CD14-positive monocyte (primary cell): Measurements from ENCODE around the gene DAB2IP. TPM values are rescaled to one million over a fixed set of nuclear protein-coding genes. Genes with fewer than 3 reads are reported as not detected.

Source experiments
- DNase-seq, 3 donors: peaks; one replicate each; pipeline ENCODE4 v3.0.0-alpha.2; 2011 to 2022
- H2AFZ ChIP-seq: 2 replicates; pipeline ENCODE4 v1.6.0; 2012; ENCODE audit warnings: mild to moderate bottlenecking, low read depth, low read length, inconsistent platforms; ENCODE audit not compliant: insufficient read depth, poor library complexity, severe bottlenecking
- H3K27ac ChIP-seq, 2 donors: 1 replicate in 1 of 2; 2 replicates in 1 of 2; pipeline ENCODE4 v1.5.1; 2012 to 2013; ENCODE audit warnings: low read length in 2 of 2, control low read depth in 1 of 2, inconsistent platforms in 1 of 2, low read depth in 1 of 2, mild to moderate bottlenecking in 1 of 2
- H3K27me3 ChIP-seq, 2 donors: one replicate each; pipeline versions ENCODE4 v1.6.0 to v1.6.1; 2011 to 2013; ENCODE audit warnings: low read length in 2 of 2; ENCODE audit not compliant: control insufficient read depth in 2 of 2, insufficient read depth in 2 of 2
- H3K36me3 ChIP-seq, 2 donors: replicated peaks in 1 of 2; 1 replicate in 1 of 2; 2 replicates in 1 of 2; pipeline versions ENCODE4 v1.5.1 to v1.6.1; 2012 to 2013; ENCODE audit warnings: low read length in 2 of 2, control low read depth in 1 of 2, inconsistent platforms in 1 of 2, mild to moderate bottlenecking in 1 of 2; ENCODE audit not compliant: insufficient read depth in 2 of 2, control insufficient read depth in 1 of 2
- H3K4me1 ChIP-seq, 2 donors: 1 replicate in 1 of 2; 2 replicates in 1 of 2; pipeline versions ENCODE4 v1.5.1 to v1.6.1; 2012 to 2013; ENCODE audit warnings: low read length in 2 of 2, control low read depth in 1 of 2, inconsistent platforms in 1 of 2, mild to moderate bottlenecking in 1 of 2, moderate library complexity in 1 of 2; ENCODE audit not compliant: insufficient read depth in 2 of 2, control insufficient read depth in 1 of 2
- H3K4me2 ChIP-seq: replicated peaks from 2 replicates; pipeline ENCODE3; 2012; ENCODE audit warnings: low read length, moderate library complexity, mild to moderate bottlenecking; ENCODE audit not compliant: poor library complexity, severe bottlenecking; ENCODE audit errors: extremely low read depth
- H3K4me3 ChIP-seq, 3 experiments: fragments of 200-600 bp in 1 of 3; sonication (generic) in 1 of 3; replicated peaks in 1 of 3; 1 replicate in 2 of 3; 2 replicates in 1 of 3; pipeline ENCODE4 v1.5.1; 2011 to 2013; ENCODE audit warnings: low read length in 3 of 3, mild to moderate bottlenecking in 3 of 3, control low read depth in 2 of 3, low read depth in 2 of 3, inconsistent platforms in 1 of 3, moderate library complexity in 1 of 3
- H3K79me2 ChIP-seq: 2 replicates; pipeline ENCODE4 v1.6.0; 2012; ENCODE audit warnings: mild to moderate bottlenecking, control low read depth, inconsistent platforms, low read length, moderate library complexity; ENCODE audit not compliant: insufficient read depth
- H3K9ac ChIP-seq: 2 replicates; pipeline ENCODE4 v1.6.0; 2017; ENCODE audit warnings: low read length, mild to moderate bottlenecking; ENCODE audit not compliant: insufficient read depth, poor library complexity, severe bottlenecking
- H3K9me3 ChIP-seq, 2 donors: replicated peaks in 1 of 2; 1 replicate in 1 of 2; 2 replicates in 1 of 2; pipeline versions ENCODE4 v1.5.1 to v1.6.1; 2012 to 2013; ENCODE audit warnings: low read length in 2 of 2, control low read depth in 1 of 2; ENCODE audit not compliant: control insufficient read depth in 1 of 2, insufficient read depth in 1 of 2
- H4K20me1 ChIP-seq: 2 replicates; pipeline ENCODE4 v1.6.0; 2012; ENCODE audit warnings: mild to moderate bottlenecking, low read length, control low read depth, moderate library complexity; ENCODE audit not compliant: insufficient read depth
- H3K27ac Mint-ChIP-seq, 7 donors: one replicate each; pipeline ENCODE4 v1.8.0; 2020; ENCODE audit warnings: mild to moderate bottlenecking in 7 of 7, mixed read lengths in 7 of 7, moderate library complexity in 6 of 7, inconsistent platforms in 2 of 7
- H3K27me3 Mint-ChIP-seq, 3 donors: one replicate each; pipeline ENCODE4 v1.8.0; 2021 to 2022; ENCODE audit warnings: low read depth in 3 of 3, mild to moderate bottlenecking in 3 of 3, mixed read lengths in 3 of 3, moderate library complexity in 3 of 3, inconsistent platforms in 1 of 3
- H3K36me3 Mint-ChIP-seq, 2 donors: one replicate each; pipeline ENCODE4 v1.8.0; 2020; ENCODE audit warnings: mixed read lengths in 2 of 2, inconsistent platforms in 1 of 2, mild to moderate bottlenecking in 1 of 2
- H3K4me1 Mint-ChIP-seq: one replicate; pipeline ENCODE4 v1.8.0; 2020; ENCODE audit warnings: mild to moderate bottlenecking, mixed read lengths
- H3K4me3 Mint-ChIP-seq, 2 donors: one replicate each; pipeline ENCODE4 v1.8.0; 2020; ENCODE audit warnings: mild to moderate bottlenecking in 2 of 2, mixed read lengths in 2 of 2, moderate library complexity in 1 of 2
- H3K9me3 Mint-ChIP-seq, 7 donors: one replicate each; pipeline ENCODE4 v1.8.0; 2020 to 2022; ENCODE audit warnings: mixed read lengths in 7 of 7, mild to moderate bottlenecking in 6 of 7, moderate library complexity in 6 of 7, inconsistent platforms in 2 of 7
- CTCF ChIP-seq: fragments of 200-600 bp; IDR thresholded peaks from one replicate; pipeline ENCODE4 v1.8.0; 2022; ENCODE audit warnings: antibody characterized with exemption, mild to moderate bottlenecking
- WGBS: methylation state at CpG from one replicate; pipeline ENCODE4 v1.1.5; 2013; ENCODE audit warnings: missing lambda C conversion rate; ENCODE audit not compliant: insufficient coverage; 5-methylcytosine and 5-hydroxymethylcytosine counted together
- intact Hi-C, 2 donors: fragments of 100-400 bp; cut with micrococcal nuclease; formaldehyde crosslinking; loops; one replicate each; pipeline versions ENCODE4 v1.15.0 to v1.15.1; 2023
- polyA plus RNA-seq, 3 donors: library from polyadenylated mRNA; depleted of rRNA in 1 of 3; unstranded in 2 of 3; stranded (reverse) in 1 of 3; fragments of 300-500 nt in 2 of 3; fragments of >200 nt in 1 of 3; fragmentation: Illumina TruSeq in 2 of 3; gene quantifications; 1 replicate in 2 of 3; 2 replicates in 1 of 3; pipeline ENCODE4 v1.2.3, GENCODE V29; 2012 to 2021

DAB2IP gene
- polyA plus RNA-seq, 3 donors, result 0.13 TPM; not detected in 2

- Histone ChIP-seq H2AFZ (no peak overlapping the region), H3K4me2 (no peak overlapping the region), H3K4me3 (no peak overlapping the region), H4K20me1 (no peaks in the 10 kb centered on the region), H3K36me3 (no peaks in the 10 kb centered on the region), H3K9ac (no peak overlapping the region), H3K27me3 (no peaks in the 10 kb centered on the region), H3K27ac (no peak overlapping the region), H3K9me3 (no peaks in the 10 kb centered on the region), H3K79me2 (no peaks in the 10 kb centered on the region), H3K4me1 (no peaks in the 10 kb centered on the region)
- intact Hi-C loops, result no loop called here
- Mint-ChIP-seq H3K9me3 (peaks cover 0 to 1% (median 0%) of the 10 kb centered on the region in 7 donors), H3K4me3 (no peak overlapping the region), H3K27ac (no peak overlapping the region), H3K27me3 (peaks cover 2 to 8% (median 2%) of the 10 kb centered on the region in 3 donors), H3K36me3 (no peaks in the 10 kb centered on the region), H3K4me1 (no peaks in the 10 kb centered on the region)
- WGBS, result 75% methylated on average over 1 of the region's 1 CpG
- DNase-seq, result no peak
- TF ChIP-seq CTCF, result no peak
Observed at GRCh38 chr9:121746866-121747265, 95.4 kb downstream of the DAB2IP start.

GRCh38 chr9:121748074-121748473 lies 96.6 kb downstream of the DAB2IP start:
- Histone ChIP-seq H3K36me3 (no peaks in the 10 kb centered on the region), H3K27ac (no peak overlapping the region), H2AFZ (no peak overlapping the region), H3K4me2 (no peak overlapping the region), H3K4me3 (no peak overlapping the region), H3K27me3 (no peaks in the 10 kb centered on the region), H3K79me2 (no peaks in the 10 kb centered on the region), H3K9ac (no peak overlapping the region), H4K20me1 (no peaks in the 10 kb centered on the region), H3K9me3 (no peaks in the 10 kb centered on the region), H3K4me1 (no peaks in the 10 kb centered on the region)
- no peak for TF ChIP-seq CTCF
- no peaks in the 10 kb centered on the region for H3K36me3 Mint-ChIP-seq
- peaks cover 0 to 1% (median 0%) of the 10 kb centered on the region in 7 donors for H3K9me3 Mint-ChIP-seq
- H3K4me1 Mint-ChIP-seq, result no peaks in the 10 kb centered on the region
- intact Hi-C loops, result no loop called here
- H3K27ac Mint-ChIP-seq, result no peak overlapping the region
- 44% methylated on average over 5 of the region's 6 CpGs for WGBS
- H3K4me3 Mint-ChIP-seq, result no peak overlapping the region
- H3K27me3 Mint-ChIP-seq, result peaks cover 2 to 5% (median 2%) of the 10 kb centered on the region in 3 donors
- no peak for DNase-seq
